A549 (cell line): Measurements from ENCODE around the gene CAMTA1.

Experiments used
- CBX8 ChIP-seq: fragments of 200-600 bp; sonication (generic); IDR thresholded peaks from 2 replicates; pipeline ENCODE4 v1.6.1; 2016
- CHD2 ChIP-seq: fragments of 150-350 bp; IDR thresholded peaks from 2 replicates; pipeline ENCODE4 v1.6.1; 2014; ENCODE audit warnings: low read length; ENCODE audit not compliant: partially characterized antibody
- FOSL2 ChIP-seq, 2 experiments: fragments of 450-650 bp in 1 of 2; fragments of >200 bp in 1 of 2; sonication (Bioruptor Twin) in 1 of 2; formaldehyde crosslinking; IDR thresholded peaks; 2 replicates each; pipeline versions ENCODE4 v1.5.0 to v1.6.1; 2016 to 2020; ENCODE audit warnings: mild to moderate bottlenecking in 1 of 2, moderate library complexity in 1 of 2
- JUN ChIP-seq, 2 experiments: fragments of >200 bp; sonication (Bioruptor Twin); formaldehyde crosslinking; IDR thresholded peaks; 2 replicates in 1 of 2; 3 replicates in 1 of 2; pipeline ENCODE4 v1.6.1; 2016 to 2017
- KDM1A ChIP-seq: fragments of 200-600 bp; sonication (generic); IDR thresholded peaks from 2 replicates; pipeline ENCODE4 v1.6.1; 2016; ENCODE audit warnings: low read depth, mild to moderate bottlenecking
- MAX ChIP-seq: IDR thresholded peaks from 2 replicates; pipeline ENCODE4 v1.6.1; 2012
- MYC ChIP-seq: IDR thresholded peaks from 2 replicates; pipeline ENCODE4 v1.6.1; 2012; ENCODE audit warnings: mild to moderate bottlenecking, inconsistent platforms, low read length, improper control_type of control experiment, borderline replicate concordance
- NR3C1 ChIP-seq: fragments of >200 bp; sonication (Bioruptor Twin); formaldehyde crosslinking; IDR thresholded peaks from 3 replicates; pipeline ENCODE4 v1.6.1; 2017
- POLR2A ChIP-seq: IDR thresholded peaks from 2 replicates; pipeline ENCODE4 v1.6.1; 2012; ENCODE audit warnings: mild to moderate bottlenecking, low read length
- POLR2AphosphoS2 ChIP-seq: conservative IDR thresholded peaks from 2 replicates; pipeline ENCODE4 v1.6.1; 2012; ENCODE audit warnings: low read length, improper control_type of control experiment, inconsistent platforms
- RAD21 ChIP-seq, 2 experiments: fragments of >200 bp in 1 of 2; sonication (Bioruptor Twin) in 1 of 2; formaldehyde crosslinking in 1 of 2; IDR thresholded peaks in 1 of 2; conservative IDR thresholded peaks in 1 of 2; 2 replicates in 1 of 2; 3 replicates in 1 of 2; pipeline ENCODE4 v1.6.1; 2012 to 2018; ENCODE audit warnings: inconsistent platforms in 1 of 2
- RCOR1 ChIP-seq: fragments of 150-350 bp; IDR thresholded peaks from 2 replicates; pipeline ENCODE4 v1.6.1; 2014; ENCODE audit warnings: antibody characterized with exemption, low read length, low read depth
- TF ChIP-seq, protein P1 (sequence below): fragments of >200 bp; sonication (Bioruptor Twin); formaldehyde crosslinking; IDR thresholded peaks from 3 replicates; pipeline ENCODE4 v1.5.1; 2016
- TF ChIP-seq, protein P2 (sequence below): fragments of 200-600 bp; sonication (generic); IDR thresholded peaks from 2 replicates; pipeline ENCODE4 v1.6.1; 2016; ENCODE audit warnings: antibody characterized with exemption, mild to moderate bottlenecking, moderate library complexity

DNA sequence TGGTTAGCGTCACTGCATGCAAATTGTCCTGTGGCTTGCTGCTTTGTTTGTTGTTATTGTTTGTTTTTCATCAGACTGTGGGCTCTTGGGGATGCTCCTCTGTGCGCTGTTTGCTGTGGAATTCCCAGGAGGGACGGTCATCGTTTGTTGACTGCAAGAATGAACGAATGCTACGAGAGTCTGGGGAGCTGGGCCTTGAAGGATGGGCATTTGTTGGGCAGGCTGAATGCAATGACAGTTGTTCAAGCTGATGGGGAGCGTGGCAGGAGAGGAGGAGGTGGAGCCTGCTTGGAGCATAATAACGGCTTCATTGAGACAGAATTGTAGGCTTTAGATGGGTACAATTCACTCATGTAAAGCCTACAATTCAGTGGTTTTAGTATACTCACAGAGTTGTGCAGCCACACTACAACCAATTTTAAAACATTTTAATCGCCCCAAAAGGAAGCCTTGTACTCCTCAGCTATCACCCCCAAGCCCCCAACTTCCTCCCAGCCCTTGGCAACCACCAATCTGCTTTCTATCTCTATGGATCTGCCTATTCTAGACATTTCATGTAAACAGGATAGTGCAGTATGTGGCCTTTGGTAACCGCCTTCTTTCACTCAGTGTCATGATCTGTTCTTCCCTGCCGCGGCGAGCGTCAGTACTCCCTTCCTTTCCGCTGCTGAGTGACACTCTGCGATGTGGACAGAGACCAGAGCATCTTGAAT is 190.2 kb downstream of the CAMTA1 start:
- no peak for TF ChIP-seq POLR2A
- no peak for TF ChIP-seq POLR2AphosphoS2
- TF ChIP-seq, protein P1, sequence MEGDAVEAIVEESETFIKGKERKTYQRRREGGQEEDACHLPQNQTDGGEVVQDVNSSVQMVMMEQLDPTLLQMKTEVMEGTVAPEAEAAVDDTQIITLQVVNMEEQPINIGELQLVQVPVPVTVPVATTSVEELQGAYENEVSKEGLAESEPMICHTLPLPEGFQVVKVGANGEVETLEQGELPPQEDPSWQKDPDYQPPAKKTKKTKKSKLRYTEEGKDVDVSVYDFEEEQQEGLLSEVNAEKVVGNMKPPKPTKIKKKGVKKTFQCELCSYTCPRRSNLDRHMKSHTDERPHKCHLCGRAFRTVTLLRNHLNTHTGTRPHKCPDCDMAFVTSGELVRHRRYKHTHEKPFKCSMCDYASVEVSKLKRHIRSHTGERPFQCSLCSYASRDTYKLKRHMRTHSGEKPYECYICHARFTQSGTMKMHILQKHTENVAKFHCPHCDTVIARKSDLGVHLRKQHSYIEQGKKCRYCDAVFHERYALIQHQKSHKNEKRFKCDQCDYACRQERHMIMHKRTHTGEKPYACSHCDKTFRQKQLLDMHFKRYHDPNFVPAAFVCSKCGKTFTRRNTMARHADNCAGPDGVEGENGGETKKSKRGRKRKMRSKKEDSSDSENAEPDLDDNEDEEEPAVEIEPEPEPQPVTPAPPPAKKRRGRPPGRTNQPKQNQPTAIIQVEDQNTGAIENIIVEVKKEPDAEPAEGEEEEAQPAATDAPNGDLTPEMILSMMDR, result no peak
- TF ChIP-seq FOSL2 (IDR thresholded peaks at IDR 0.05), result no peak
- no peak for TF ChIP-seq FOSL2 (CRISPR knock-in tag; IDR thresholded peaks at IDR 0.05)
- TF ChIP-seq KDM1A, result no peak
- no peak for TF ChIP-seq RAD21 (conservative IDR thresholded peaks at IDR 0.05 in 1 of 2, IDR thresholded peaks at IDR 0.05 in 1 of 2)
- no peak for TF ChIP-seq MAX
- no peak for TF ChIP-seq CBX8
- TF ChIP-seq NR3C1, result no peak
- TF ChIP-seq, protein P2, sequence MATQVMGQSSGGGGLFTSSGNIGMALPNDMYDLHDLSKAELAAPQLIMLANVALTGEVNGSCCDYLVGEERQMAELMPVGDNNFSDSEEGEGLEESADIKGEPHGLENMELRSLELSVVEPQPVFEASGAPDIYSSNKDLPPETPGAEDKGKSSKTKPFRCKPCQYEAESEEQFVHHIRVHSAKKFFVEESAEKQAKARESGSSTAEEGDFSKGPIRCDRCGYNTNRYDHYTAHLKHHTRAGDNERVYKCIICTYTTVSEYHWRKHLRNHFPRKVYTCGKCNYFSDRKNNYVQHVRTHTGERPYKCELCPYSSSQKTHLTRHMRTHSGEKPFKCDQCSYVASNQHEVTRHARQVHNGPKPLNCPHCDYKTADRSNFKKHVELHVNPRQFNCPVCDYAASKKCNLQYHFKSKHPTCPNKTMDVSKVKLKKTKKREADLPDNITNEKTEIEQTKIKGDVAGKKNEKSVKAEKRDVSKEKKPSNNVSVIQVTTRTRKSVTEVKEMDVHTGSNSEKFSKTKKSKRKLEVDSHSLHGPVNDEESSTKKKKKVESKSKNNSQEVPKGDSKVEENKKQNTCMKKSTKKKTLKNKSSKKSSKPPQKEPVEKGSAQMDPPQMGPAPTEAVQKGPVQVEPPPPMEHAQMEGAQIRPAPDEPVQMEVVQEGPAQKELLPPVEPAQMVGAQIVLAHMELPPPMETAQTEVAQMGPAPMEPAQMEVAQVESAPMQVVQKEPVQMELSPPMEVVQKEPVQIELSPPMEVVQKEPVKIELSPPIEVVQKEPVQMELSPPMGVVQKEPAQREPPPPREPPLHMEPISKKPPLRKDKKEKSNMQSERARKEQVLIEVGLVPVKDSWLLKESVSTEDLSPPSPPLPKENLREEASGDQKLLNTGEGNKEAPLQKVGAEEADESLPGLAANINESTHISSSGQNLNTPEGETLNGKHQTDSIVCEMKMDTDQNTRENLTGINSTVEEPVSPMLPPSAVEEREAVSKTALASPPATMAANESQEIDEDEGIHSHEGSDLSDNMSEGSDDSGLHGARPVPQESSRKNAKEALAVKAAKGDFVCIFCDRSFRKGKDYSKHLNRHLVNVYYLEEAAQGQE, result no peak
- no peak for TF ChIP-seq RCOR1
- no peak for TF ChIP-seq CHD2
- no peak for TF ChIP-seq JUN (IDR thresholded peaks at IDR 0.05)
- no peak for TF ChIP-seq MYC
